Measurements from ENCODE around the gene MEIS1. TPM values are rescaled to one million over a fixed set of nuclear protein-coding genes. Genes with fewer than 3 reads are reported as not detected.

The MEIS1 gene
- total RNA-seq, 6 experiments from 2014 or later, result 3.1 to 8.8 (median 4.2) TPM

DNA sequence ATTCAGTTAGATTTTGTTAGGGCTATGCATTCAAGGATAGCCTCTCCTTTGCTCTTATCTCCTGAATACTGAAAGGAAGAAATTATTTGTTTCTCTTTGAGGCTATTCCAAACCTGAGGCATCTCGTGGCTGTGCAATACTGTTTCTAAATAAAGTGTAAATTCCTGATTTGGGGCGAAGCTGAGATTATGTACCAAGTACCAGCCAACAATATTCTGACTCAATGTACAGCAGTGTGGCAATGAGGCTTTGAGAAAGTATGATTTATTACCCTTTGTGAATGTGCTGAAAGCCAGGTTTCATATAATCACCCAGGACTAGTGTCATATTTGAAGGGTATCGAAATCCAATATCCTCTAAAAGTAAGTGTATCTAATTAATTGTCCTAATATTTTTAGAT lies 113.5 kb downstream of the MEIS1 start:
- Histone ChIP-seq H3K4me1 (peaks cover 0 to 24% (median 7%) of the 10 kb centered on the region in 4 donors), H3K9me3 (no peaks in the 10 kb centered on the region), H3K27ac (no peak overlapping the region), H3K4me3 (no peak overlapping the region), H3K36me3 (no peaks in the 10 kb centered on the region), H3K27me3 (no peaks in the 10 kb centered on the region)
- DNase-seq (no peak), ATAC-seq (no peak)
- TF ChIP-seq, protein P1, sequence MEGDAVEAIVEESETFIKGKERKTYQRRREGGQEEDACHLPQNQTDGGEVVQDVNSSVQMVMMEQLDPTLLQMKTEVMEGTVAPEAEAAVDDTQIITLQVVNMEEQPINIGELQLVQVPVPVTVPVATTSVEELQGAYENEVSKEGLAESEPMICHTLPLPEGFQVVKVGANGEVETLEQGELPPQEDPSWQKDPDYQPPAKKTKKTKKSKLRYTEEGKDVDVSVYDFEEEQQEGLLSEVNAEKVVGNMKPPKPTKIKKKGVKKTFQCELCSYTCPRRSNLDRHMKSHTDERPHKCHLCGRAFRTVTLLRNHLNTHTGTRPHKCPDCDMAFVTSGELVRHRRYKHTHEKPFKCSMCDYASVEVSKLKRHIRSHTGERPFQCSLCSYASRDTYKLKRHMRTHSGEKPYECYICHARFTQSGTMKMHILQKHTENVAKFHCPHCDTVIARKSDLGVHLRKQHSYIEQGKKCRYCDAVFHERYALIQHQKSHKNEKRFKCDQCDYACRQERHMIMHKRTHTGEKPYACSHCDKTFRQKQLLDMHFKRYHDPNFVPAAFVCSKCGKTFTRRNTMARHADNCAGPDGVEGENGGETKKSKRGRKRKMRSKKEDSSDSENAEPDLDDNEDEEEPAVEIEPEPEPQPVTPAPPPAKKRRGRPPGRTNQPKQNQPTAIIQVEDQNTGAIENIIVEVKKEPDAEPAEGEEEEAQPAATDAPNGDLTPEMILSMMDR (IDR thresholded peaks at IDR 0.05), result no peak
- no peak for TF ChIP-seq POLR2A (IDR thresholded peaks at IDR 0.05)
- intact Hi-C loops (cut with DNase I), result no loop called here
- WGBS (ENCODE audit: insufficient coverage, low coverage, low lambda C conversion rate, missing lambda C conversion rate), result 64% methylated on average over 3 of the region's 3 CpGs

- Histone ChIP-seq H3K27me3 (no peaks in the 10 kb centered on the region), H3K4me1 (peaks cover 0 to 17% (median 1%) of the 10 kb centered on the region in 4 donors), H3K4me3 (no peak overlapping the region), H3K36me3 (no peaks in the 10 kb centered on the region), H3K9me3 (no peaks in the 10 kb centered on the region), H3K27ac (no peak overlapping the region)
- ATAC-seq (no peak), DNase-seq (no peak)
- TF ChIP-seq, protein P1 (IDR thresholded peaks at IDR 0.05), result no peak
- TF ChIP-seq POLR2A (IDR thresholded peaks at IDR 0.05), result no peak
- intact Hi-C loops (cut with DNase I), result no loop called here
- 71% methylated on average over 1 of the region's 1 CpG for WGBS (ENCODE audit: insufficient coverage, low coverage, low lambda C conversion rate, missing lambda C conversion rate)
Measured at GRCh38 chr2:66550826-66551225, 115.9 kb downstream of the MEIS1 start.

DNA sequence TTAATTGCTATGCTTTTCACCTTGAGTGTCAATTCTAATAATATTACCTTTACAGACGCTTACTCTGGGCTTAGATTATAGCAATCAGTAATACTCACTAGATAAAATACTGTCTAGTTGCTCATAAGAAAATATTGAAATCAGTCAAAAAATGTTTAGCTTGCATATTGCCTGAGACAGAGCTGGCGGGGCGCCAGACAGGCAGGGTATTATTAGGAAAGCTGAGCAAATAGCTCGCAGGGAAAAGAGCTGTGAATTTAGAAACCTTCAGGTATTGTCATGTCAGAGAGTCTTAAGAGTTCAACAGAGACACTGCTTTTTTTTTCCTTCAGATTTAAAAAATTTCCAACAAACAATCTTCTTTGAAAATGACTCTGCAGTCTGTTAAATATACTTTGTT lies 118.4 kb downstream of the MEIS1 start:
- intact Hi-C loops (cut with DNase I), result no loop called here
- Histone ChIP-seq H3K36me3 (no peaks in the 10 kb centered on the region), H3K4me1 (peaks cover 0 to 28% (median 1%) of the 10 kb centered on the region in 4 donors), H3K27me3 (no peaks in the 10 kb centered on the region), H3K27ac (no peak overlapping the region), H3K9me3 (no peaks in the 10 kb centered on the region), H3K4me3 (no peak overlapping the region)
- DNase-seq (peak; percentile 61 to 79 (median 77)), ATAC-seq (peak; percentile 55 to 71 (median 64))
- TF ChIP-seq, protein P1 (IDR thresholded peaks at IDR 0.05), result no peak
- no peak for TF ChIP-seq POLR2A (IDR thresholded peaks at IDR 0.05)
- WGBS (ENCODE audit: insufficient coverage, low coverage, low lambda C conversion rate, missing lambda C conversion rate), result 23% methylated on average over 4 of the region's 4 CpGs

- 12% methylated on average over 4 of the region's 4 CpGs for WGBS (ENCODE audit: insufficient coverage, low coverage, low lambda C conversion rate, missing lambda C conversion rate)
- no peak overlapping the region for H3K4me3 ChIP-seq
- H3K9me3 ChIP-seq, result no peaks in the 10 kb centered on the region
- DNase-seq (no peak), ATAC-seq (no peak)
- TF ChIP-seq POLR2A (IDR thresholded peaks at IDR 0.05), result no peak
- TF ChIP-seq, protein P1 (IDR thresholded peaks at IDR 0.05), result no peak
- intact Hi-C loops (cut with DNase I), result no loop called here
- H3K36me3 ChIP-seq, result no peaks in the 10 kb centered on the region
- peaks cover 0 to 28% (median 1%) of the 10 kb centered on the region in 4 donors for H3K4me1 ChIP-seq
- no peaks in the 10 kb centered on the region for H3K27me3 ChIP-seq
- H3K27ac ChIP-seq, result peak overlapping the region; percentile 5 to 62 (median 40)
Measured at GRCh38 chr2:66555091-66555490, 120.2 kb downstream of the MEIS1 start.
